ENCODE measurements around the gene EPHB1.

DNA sequence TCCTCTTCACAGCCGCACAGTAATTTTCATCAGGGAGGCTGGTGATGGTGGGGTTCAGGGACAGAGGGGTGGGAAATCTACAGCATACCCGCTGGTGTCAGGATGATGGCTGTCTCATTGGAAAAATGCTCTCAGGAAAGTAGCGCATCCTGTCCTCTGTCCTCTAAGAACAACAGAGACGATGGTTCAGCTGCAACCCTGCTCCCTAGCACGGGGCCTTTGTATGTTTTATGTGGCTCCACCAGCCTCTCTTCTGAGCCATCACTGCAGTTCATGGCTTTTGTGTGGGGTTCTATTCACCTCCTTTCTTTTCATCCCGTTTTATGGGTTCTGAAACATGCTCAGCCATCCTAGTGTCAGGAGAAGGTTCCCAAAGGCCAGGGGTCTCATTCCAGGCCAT lies 68.9 kb downstream of the EPHB1 start:
- TF ChIP-seq CTCF (IDR thresholded peaks at IDR 0.05) (no peak), POLR2A (IDR thresholded peaks at IDR 0.05) (no peak)

All from esophagus squamous epithelium (tissue), 4 donors.